ENCODE data around the gene RAN.
"Not testable (repeated sequence)": the region's sequence is repeated elsewhere in the genome, so short reads cannot be mapped to it uniquely, and the experiment has no call there.

The RAN gene

GRCh38 chr12:130846369-130846768, 25.5 kb upstream of the RAN start:
- Histone ChIP-seq H3K27me3 (replicated peaks; ENCODE audit: insufficient read depth, low read length) (no peaks in the 10 kb centered on the region), H2AFZ (ENCODE audit: low read length) (no peak overlapping the region), H3K36me3 (replicated peaks; ENCODE audit: insufficient read depth, low read length) (no peaks in the 10 kb centered on the region), H3K9me2 (replicated peaks; ENCODE audit: insufficient read depth, low read length) (no peaks in the 10 kb centered on the region), H3K27ac (ENCODE audit: low read length) (no peak overlapping the region), H3K9me3 (replicated peaks; ENCODE audit: insufficient read depth, low read length) (no peaks in the 10 kb centered on the region), H3K79me2 (ENCODE audit: low read length) (no peaks in the 10 kb centered on the region), H3K4me2 (ENCODE audit: low read depth, low read length) (no peak overlapping the region), H3K4me1 (ENCODE audit: low read length) (no peaks in the 10 kb centered on the region), H3K9ac (ENCODE audit: low read length) (no peak overlapping the region), H4K20me1 (ENCODE audit: insufficient read depth, low read length) (no peaks in the 10 kb centered on the region), H3K4me3 (ENCODE audit: low read length) (no peak overlapping the region), H3F3A (ENCODE audit: insufficient read depth, low read length) (no peaks in the 10 kb centered on the region)
- no peak for DNase-seq
- TF ChIP-seq EZH2phosphoT487 (IDR thresholded peaks at IDR 0.05; ENCODE audit: low read length) (no peak), EZH2 (optimal IDR thresholded peaks at IDR 0.05; ENCODE audit: low read depth, low read length) (no peak), CTCF (IDR thresholded peaks at IDR 0.05; ENCODE audit: low read length) (no peak)

- H3K9ac ChIP-seq (ENCODE audit: low read length), result no peak overlapping the region
- no peaks in the 10 kb centered on the region for H3K9me3 ChIP-seq (replicated peaks; ENCODE audit: insufficient read depth, low read length)
- no peaks in the 10 kb centered on the region for H3K36me3 ChIP-seq (replicated peaks; ENCODE audit: insufficient read depth, low read length)
- H3K27me3 ChIP-seq (replicated peaks; ENCODE audit: insufficient read depth, low read length), result no peaks in the 10 kb centered on the region
- no peak for DNase-seq
- H3K9me2 ChIP-seq (replicated peaks; ENCODE audit: insufficient read depth, low read length), result no peaks in the 10 kb centered on the region
- H3K27ac ChIP-seq (ENCODE audit: low read length), result no peak overlapping the region
- H2AFZ ChIP-seq (ENCODE audit: low read length), result no peak overlapping the region
- no peak overlapping the region for H3K4me2 ChIP-seq (ENCODE audit: low read depth, low read length)
- H3K4me1 ChIP-seq (ENCODE audit: low read length), result no peaks in the 10 kb centered on the region
- TF ChIP-seq EZH2phosphoT487 (IDR thresholded peaks at IDR 0.05; ENCODE audit: low read length) (no peak), CTCF (IDR thresholded peaks at IDR 0.05; ENCODE audit: low read length) (no peak), EZH2 (optimal IDR thresholded peaks at IDR 0.05; ENCODE audit: low read depth, low read length) (no peak)
- H3K4me3 ChIP-seq (ENCODE audit: low read length), result no peak overlapping the region
- H3K79me2 ChIP-seq (ENCODE audit: low read length), result no peaks in the 10 kb centered on the region
- H3F3A ChIP-seq (ENCODE audit: insufficient read depth, low read length), result no peaks in the 10 kb centered on the region
- H4K20me1 ChIP-seq (ENCODE audit: insufficient read depth, low read length), result no peaks in the 10 kb centered on the region
These were observed 24.8 kb upstream of the RAN start for GRCh38 chr12:130847112-130847511.

- H4K20me1 ChIP-seq (ENCODE audit: insufficient read depth, low read length); H3F3A ChIP-seq (ENCODE audit: insufficient read depth, low read length); H3K9ac ChIP-seq (ENCODE audit: low read length); H3K36me3 ChIP-seq (replicated peaks; ENCODE audit: insufficient read depth, low read length); H3K9me2 ChIP-seq (replicated peaks; ENCODE audit: insufficient read depth, low read length); H2AFZ ChIP-seq (ENCODE audit: low read length); DNase-seq; H3K9me3 ChIP-seq (replicated peaks; ENCODE audit: insufficient read depth, low read length); H3K4me2 ChIP-seq (ENCODE audit: low read depth, low read length); H3K27me3 ChIP-seq (replicated peaks; ENCODE audit: insufficient read depth, low read length); H3K4me3 ChIP-seq (ENCODE audit: low read length); H3K27ac ChIP-seq (ENCODE audit: low read length); H3K4me1 ChIP-seq (ENCODE audit: low read length); H3K79me2 ChIP-seq (ENCODE audit: low read length): not testable (repeated sequence)
These were observed 23.8 kb upstream of the RAN start for GRCh38 chr12:130848105-130848504.

- not testable (repeated sequence) for H3K4me3 ChIP-seq (ENCODE audit: low read length); H3K4me1 ChIP-seq (ENCODE audit: low read length); H3K27me3 ChIP-seq (replicated peaks; ENCODE audit: insufficient read depth, low read length); DNase-seq; H3K79me2 ChIP-seq (ENCODE audit: low read length); H3K36me3 ChIP-seq (replicated peaks; ENCODE audit: insufficient read depth, low read length); H3K27ac ChIP-seq (ENCODE audit: low read length); H3K9me2 ChIP-seq (replicated peaks; ENCODE audit: insufficient read depth, low read length); H4K20me1 ChIP-seq (ENCODE audit: insufficient read depth, low read length); H3F3A ChIP-seq (ENCODE audit: insufficient read depth, low read length); H3K9ac ChIP-seq (ENCODE audit: low read length); H3K9me3 ChIP-seq (replicated peaks; ENCODE audit: insufficient read depth, low read length); H2AFZ ChIP-seq (ENCODE audit: low read length); H3K4me2 ChIP-seq (ENCODE audit: low read depth, low read length)
These were observed 23.0 kb upstream of the RAN start for GRCh38 chr12:130848785-130849305.
